ENCODE data around the gene TMEM253.

TMEM253 gene

GRCh38 chr14:21071225-21072030, 29.4 kb upstream of the TMEM253 start:
- DNase-seq (ENCODE audit: low read depth in 2 of 2): peak in 1 of 2 donors; percentile 14

DNA sequence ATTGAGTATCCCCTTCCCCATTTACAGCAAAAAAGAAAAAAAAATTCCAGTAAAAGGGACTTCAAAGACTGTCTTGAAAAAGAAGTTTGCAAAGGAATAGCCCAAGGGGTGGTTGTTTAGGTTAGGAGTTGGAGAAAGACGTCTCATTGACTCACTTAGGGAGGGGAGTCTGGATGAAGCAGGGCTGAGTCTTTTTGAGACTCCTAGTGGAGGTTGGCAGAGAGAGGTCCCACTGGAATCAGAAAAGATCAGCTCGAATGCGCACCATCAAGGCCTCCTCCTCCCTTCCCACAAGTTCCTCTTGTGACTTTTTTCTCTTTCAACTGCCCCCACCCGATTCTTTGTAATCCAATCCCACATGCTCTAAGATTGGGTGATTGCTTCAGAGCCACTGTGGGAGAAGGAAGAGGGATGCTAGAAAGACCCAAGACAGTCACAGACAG, 28.8 kb upstream of the TMEM253 start:
- no peak for DNase-seq (ENCODE audit: low read depth in 2 of 2)

- no peak for DNase-seq (ENCODE audit: low read depth in 2 of 2)
These were observed 28.0 kb upstream of the TMEM253 start for GRCh38 chr14:21072781-21073339.

DNA sequence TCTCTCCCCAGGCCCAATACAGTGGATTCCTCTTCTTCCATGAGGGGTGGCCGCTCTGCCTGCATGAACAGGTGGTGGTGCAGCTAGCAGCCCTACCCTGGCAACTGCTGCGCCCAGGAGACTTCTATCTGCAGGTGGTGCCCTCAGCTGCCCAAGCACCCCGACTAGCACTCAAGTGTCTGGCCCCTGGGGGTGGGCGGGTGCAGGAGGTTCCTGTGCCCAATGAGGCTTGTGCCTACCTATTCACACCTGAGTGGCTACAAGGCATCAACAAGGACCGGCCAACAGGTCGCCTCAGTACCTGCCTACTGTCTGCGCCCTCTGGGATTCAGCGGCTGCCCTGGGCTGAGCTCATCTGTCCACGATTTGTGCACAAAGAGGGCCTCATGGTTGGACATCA, 26.9 kb upstream of the TMEM253 start:
- no peak for DNase-seq (ENCODE audit: low read depth in 2 of 2)

DNA sequence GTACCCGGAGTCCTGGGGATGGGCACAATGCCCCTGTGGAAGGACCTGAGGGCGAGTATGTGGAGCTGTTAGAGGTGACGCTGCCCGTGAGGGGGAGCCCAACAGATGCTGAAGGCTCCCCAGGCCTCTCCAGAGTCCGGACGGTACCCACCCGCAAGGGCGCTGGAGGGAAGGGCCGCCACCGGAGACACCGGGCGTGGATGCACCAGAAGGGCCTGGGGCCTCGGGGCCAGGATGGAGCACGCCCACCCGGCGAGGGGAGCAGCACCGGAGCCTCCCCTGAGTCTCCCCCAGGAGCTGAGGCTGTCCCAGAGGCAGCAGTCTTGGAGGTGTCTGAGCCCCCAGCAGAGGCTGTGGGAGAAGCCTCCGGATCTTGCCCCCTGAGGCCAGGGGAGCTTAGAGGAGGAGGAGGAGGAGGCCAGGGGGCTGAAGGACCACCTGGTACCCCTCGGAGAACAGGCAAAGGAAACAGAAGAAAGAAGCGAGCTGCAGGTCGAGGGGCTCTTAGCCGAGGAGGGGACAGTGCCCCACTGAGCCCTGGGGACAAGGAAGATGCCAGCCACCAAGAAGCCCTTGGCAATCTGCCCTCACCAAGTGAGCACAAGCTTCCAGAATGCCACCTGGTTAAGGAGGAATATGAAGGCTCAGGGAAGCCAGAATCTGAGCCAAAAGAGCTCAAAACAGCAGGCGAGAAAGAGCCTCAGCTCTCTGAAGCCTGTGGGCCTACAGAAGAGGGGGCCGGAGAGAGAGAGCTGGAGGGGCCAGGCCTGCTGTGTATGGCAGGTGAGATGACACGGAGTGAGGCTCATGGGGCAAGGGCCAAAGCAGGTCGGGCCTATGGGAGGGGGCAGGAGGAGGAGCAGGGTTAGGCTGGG, 26.2 kb upstream of the TMEM253 start:
- DNase-seq (ENCODE audit: low read depth in 2 of 2): no peak

GRCh38 chr14:21075719-21076437, 25.0 kb upstream of the TMEM253 start:
- DNase-seq (ENCODE audit: low read depth in 2 of 2): no peak

DNA sequence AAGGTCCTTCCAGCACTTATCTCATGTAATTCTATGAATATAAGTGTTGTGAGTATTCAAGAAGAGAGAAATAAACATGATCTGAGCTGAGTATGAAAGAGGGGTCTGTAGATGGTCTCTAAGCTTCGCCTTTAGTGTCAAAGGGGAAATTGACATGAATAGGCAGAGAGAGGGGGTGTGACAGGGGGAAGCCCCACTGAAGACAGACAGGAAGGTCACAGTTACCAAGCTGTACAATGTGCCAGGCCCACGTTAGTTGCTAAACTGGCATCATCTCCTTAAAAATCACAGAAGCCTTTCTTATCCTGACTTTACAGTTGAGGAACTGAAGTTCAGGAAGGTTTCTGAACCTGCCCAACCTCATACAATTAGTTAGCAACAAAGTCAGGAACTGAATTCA, 23.2 kb upstream of the TMEM253 start:
- no peak for DNase-seq (ENCODE audit: low read depth in 2 of 2)

DNA sequence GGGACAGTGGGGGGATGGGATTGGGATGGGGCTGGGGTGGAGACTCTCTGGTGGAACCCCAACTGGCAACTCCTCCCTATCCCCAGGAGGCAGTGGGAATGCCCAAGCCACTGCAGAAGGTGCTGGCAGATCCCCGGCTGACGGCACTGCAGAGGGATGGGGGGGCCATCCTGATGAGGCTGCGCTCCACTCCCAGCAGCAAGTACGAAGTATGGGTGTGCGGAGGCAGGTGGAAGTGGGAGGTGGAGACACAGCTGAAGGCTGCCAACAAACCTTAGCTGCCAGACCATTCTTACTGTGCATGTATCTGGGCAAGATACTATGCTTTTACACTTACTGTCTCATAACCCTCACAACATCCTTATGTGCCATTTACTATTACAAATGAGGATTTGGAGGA, 22.6 kb upstream of the TMEM253 start:
- DNase-seq (ENCODE audit: low read depth in 2 of 2): no peak

DNA sequence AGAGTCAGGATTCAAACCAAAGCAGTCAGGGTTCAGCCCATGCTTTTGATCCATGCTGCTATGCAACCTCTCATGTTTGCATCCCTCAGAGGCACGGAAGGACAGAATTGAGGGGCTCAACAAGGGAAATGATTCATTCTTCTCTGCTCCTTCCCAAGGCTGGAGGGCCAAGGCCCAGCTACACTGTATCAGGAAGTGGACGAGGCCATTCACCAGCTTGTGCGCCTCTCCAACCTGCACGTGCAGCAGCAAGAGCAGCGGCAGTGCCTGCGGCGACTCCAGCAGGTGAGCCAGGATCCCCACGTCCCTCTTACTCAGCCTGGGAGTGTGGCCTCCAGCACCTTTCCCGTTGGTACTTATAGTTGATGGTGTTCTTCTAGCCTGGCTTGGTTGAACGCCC, 22.1 kb upstream of the TMEM253 start:
- no peak for DNase-seq (ENCODE audit: low read depth in 2 of 2)

GRCh38 chr14:21081521-21082142, 19.2 kb upstream of the TMEM253 start:
- DNase-seq (ENCODE audit: low read depth in 2 of 2): no peak

DNA sequence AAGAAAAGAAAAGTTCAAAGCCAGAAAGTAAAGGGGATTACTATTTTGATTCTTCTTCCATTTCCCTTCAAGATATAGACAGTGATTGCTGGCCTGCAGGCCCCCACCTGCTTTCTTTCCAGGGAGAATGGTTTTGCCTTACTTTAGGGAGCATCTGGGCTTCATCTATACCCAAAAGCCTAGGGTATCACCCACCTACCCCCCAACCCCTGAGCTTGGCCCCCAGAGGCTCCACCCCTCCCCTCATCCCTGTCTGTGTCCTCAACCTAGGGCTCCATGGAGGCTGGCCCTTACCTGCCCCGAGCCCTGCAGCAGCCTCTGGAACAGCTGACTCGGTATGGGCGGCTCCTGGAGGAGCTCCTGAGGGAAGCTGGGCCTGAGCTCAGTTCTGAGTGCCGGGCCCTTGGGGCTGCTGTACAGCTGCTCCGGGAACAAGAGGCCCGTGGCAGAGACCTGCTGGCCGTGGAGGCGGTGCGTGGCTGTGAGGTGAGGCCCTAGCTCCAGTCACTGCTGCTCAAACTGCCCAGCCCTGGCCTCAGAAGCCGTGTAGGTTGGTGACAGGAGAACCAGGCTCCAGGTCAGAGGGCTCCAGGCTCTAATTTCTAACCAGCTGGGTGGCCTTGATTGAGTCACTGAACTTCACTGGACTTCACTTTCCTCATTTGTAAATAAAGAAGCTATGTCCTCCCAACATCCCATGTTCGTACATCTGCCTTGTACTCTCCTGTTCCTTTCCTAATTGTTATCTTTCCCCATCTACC, 17.1 kb upstream of the TMEM253 start:
- DNase-seq (ENCODE audit: low read depth in 2 of 2): no peak

GRCh38 chr14:21084396-21084795, 16.5 kb upstream of the TMEM253 start:
- no peak for DNase-seq (ENCODE audit: low read depth in 2 of 2)

GRCh38 chr14:21084998-21085853, 15.6 kb upstream of the TMEM253 start:
- DNase-seq (ENCODE audit: low read depth in 2 of 2): no peak

GRCh38 chr14:21086908-21087293, 14.0 kb upstream of the TMEM253 start:
- no peak for DNase-seq (ENCODE audit: low read depth in 2 of 2)

DNA sequence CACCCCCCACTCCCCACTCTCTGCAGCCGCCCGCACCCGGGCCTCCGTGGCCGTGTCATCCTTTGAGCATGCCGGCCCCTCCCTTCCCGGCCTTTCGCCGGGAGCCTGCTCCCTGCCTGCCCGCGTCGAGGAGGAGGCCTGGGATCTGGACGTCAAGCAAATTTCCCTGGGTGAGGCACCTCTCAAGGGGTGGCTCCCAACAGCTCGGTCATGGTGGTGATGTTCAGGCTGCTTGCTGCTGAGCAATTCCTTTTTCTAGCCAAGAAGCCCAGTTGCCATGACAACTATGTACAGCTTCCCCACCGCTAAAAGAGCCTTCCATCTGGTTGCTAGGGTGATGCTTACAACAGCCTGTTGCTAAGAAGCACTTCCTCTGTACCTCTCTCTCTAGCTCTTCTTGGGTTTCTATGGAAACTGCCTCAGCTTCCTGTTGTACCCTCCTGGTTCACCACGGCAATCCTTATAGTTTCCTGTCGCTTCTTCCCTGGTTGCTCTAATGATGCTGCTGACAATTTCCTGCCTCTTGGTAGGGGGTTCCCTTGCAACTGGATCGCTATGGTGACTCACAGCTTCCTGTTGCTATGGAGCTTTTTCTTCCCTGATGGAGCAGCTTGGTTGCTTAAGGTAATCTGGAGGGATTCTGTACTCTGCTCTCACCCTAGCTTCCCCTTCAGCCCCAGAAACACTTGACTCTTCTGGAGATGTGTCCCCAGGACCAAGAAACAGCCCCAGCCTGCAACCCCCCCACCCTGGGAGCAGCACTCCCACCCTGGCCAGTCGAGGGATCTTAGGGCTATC, 13.4 kb upstream of the TMEM253 start:
- peak in 1 of 2 donors; percentile 58 for DNase-seq (ENCODE audit: low read depth in 2 of 2)

GRCh38 chr14:21088687-21089086, 12.2 kb upstream of the TMEM253 start:
- no peak for DNase-seq (ENCODE audit: low read depth in 2 of 2)

- no peak for DNase-seq (ENCODE audit: low read depth in 2 of 2)
These were observed 11.6 kb upstream of the TMEM253 start for GRCh38 chr14:21089271-21089670.

DNA sequence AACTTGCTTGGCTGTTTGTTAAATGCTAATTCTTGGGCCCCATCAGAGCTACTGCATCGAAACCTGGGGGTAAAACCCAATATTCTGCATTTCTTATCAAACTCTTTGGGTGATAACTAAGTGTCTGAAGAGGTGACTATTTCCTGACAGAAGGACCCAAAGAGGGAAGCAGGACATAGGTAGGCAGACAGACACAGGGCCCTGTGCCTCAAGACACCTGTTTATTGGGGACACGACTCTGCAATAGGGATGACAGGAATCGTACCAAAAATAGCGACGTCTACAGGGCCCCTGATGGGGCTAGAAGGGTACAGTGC, 11.0 kb upstream of the TMEM253 start:
- no peak for DNase-seq (ENCODE audit: low read depth in 2 of 2)
